SU-DHL-6 (cell line): ENCODE results near the gene RNU6-8.

ENCODE experiments used
- CTCF ChIP-seq: fragments of 200-600 bp; sonication (generic); IDR thresholded peaks from one replicate; pipeline ENCODE4 v1.5.1; 2017; ENCODE audit warnings: antibody characterized with exemption, mild to moderate bottlenecking, low read length, moderate library complexity; ENCODE audit not compliant: insufficient read depth, poor library complexity, severe bottlenecking
- EZH2phosphoT487 ChIP-seq: fragments of 200-600 bp; sonication (generic), shearing (Covaris generic); conservative IDR thresholded peaks from 2 replicates; pipeline ENCODE4 v1.6.1; 2018; ENCODE audit warnings: mild to moderate bottlenecking, antibody characterized with exemption, low read length, moderate library complexity, mixed read lengths

GRCh38 chr14:32230181-32230580, 27.1 kb upstream of the RNU6-8 start:
- TF ChIP-seq CTCF, result no peak
- TF ChIP-seq EZH2phosphoT487, result no peak
